ENCODE measurements around the gene GTF2F1. TPM values are rescaled to one million over a fixed set of nuclear protein-coding genes. Genes with fewer than 3 reads are reported as not detected.

GTF2F1 gene
- 10 to 100 TPM; 50.4 to 59.6 TPM for total RNA-seq

- H3K9me3 Mint-ChIP-seq: no peaks in the 10 kb centered on the region
- intact Hi-C loops (cut with micrococcal nuclease): no loop called here
- DNase-seq: peak; percentile 97
- ChIA-PET POLR2A (interaction anchor here (0.6 to 1.9 kb wide), 9 partner anchors 10 to 1506 kb away, joined by 3 to 7 read pairs (median 4); partner anchors contain the start of genes CLPP, DENND1C and KHSRP), CTCF (interaction anchor here (1.0 kb wide), 1 partner anchor 19 kb away, joined by 3 read pairs; no protein-coding TSS in a partner anchor)
- TF ChIP-seq CTCF (IDR thresholded peaks at IDR 0.05): peak; percentile 28
- peak; percentile 86 for ATAC-seq
- H3K4me3 Mint-ChIP-seq: peak within 1 kb of the TSS; percentile 80
- H3K36me3 Mint-ChIP-seq (ENCODE audit: low read depth): peaks cover 21% of the 10 kb centered on the region
- peaks cover 17% of the 10 kb centered on the region for H3K4me1 Mint-ChIP-seq (ENCODE audit: low read depth)
- H3K27ac Mint-ChIP-seq: peak within 1 kb of the TSS; percentile 97
- no peaks in the 10 kb centered on the region for H3K27me3 Mint-ChIP-seq
These were observed at the start of gene GTF2F1 for GRCh38 chr19:6393074-6393982. TSS of gene GTF2F1 (minus strand) at chr19:6393164. CDS start at chr19:6392995, 169 bp downstream.

- POLR2A ChIA-PET: no interaction called here
- no peak for TF ChIP-seq CTCF (IDR thresholded peaks at IDR 0.05)
- intact Hi-C loops (cut with micrococcal nuclease): no loop called here
- no peaks in the 10 kb centered on the region for H3K27me3 Mint-ChIP-seq
- no peaks in the 10 kb centered on the region for H3K4me1 Mint-ChIP-seq (ENCODE audit: low read depth)
- DNase-seq (no peak), ATAC-seq (no peak)
- CTCF ChIA-PET: no interaction called here
- no peaks in the 10 kb centered on the region for H3K9me3 Mint-ChIP-seq
- no peaks in the 10 kb centered on the region for H3K36me3 Mint-ChIP-seq (ENCODE audit: low read depth)
- H3K4me3 Mint-ChIP-seq: no peak overlapping the region
- H3K27ac Mint-ChIP-seq: no peak overlapping the region
These were observed 49.2 kb upstream of the GTF2F1 start for GRCh38 chr19:6442087-6442688.

- Mint-ChIP-seq H3K4me3 (no peak overlapping the region), H3K27ac (no peak overlapping the region), H3K36me3 (ENCODE audit: low read depth) (no peaks in the 10 kb centered on the region), H3K4me1 (ENCODE audit: low read depth) (no peaks in the 10 kb centered on the region), H3K27me3 (no peaks in the 10 kb centered on the region), H3K9me3 (no peaks in the 10 kb centered on the region)
- no peak for TF ChIP-seq CTCF (IDR thresholded peaks at IDR 0.05)
- no peak for ATAC-seq
- POLR2A ChIA-PET: no interaction called here
- intact Hi-C loops (cut with micrococcal nuclease): no loop called here
- DNase-seq: no peak
- CTCF ChIA-PET: no interaction called here
These were observed 47.9 kb upstream of the GTF2F1 start for GRCh38 chr19:6440905-6441304.

GRCh38 chr19:6439743-6440142 lies 46.8 kb upstream of the GTF2F1 start:
- ATAC-seq (no peak), DNase-seq (no peak)
- Mint-ChIP-seq H3K9me3 (no peaks in the 10 kb centered on the region), H3K4me1 (ENCODE audit: low read depth) (no peaks in the 10 kb centered on the region), H3K27ac (no peak overlapping the region), H3K4me3 (no peak overlapping the region), H3K36me3 (ENCODE audit: low read depth) (no peaks in the 10 kb centered on the region), H3K27me3 (no peaks in the 10 kb centered on the region)
- intact Hi-C loops (cut with micrococcal nuclease): no loop called here
- TF ChIP-seq CTCF (IDR thresholded peaks at IDR 0.05): no peak
- ChIA-PET CTCF (no interaction called here), POLR2A (no interaction called here)

GRCh38 chr19:6433663-6434062 lies 40.7 kb upstream of the GTF2F1 start, which contains the start of gene SLC25A41:
TSS of gene SLC25A41 (minus strand) at chr19:6433763. CDS start at chr19:6433693, 70 bp downstream.
- Mint-ChIP-seq H3K4me3 (no peak within 1 kb of the TSS), H3K27ac (no peak within 1 kb of the TSS), H3K27me3 (no peaks in the 10 kb centered on the region), H3K4me1 (ENCODE audit: low read depth) (peaks cover 2% of the 10 kb centered on the region), H3K36me3 (ENCODE audit: low read depth) (no peaks in the 10 kb centered on the region), H3K9me3 (no peaks in the 10 kb centered on the region)
- ATAC-seq (no peak), DNase-seq (no peak)
- no peak for TF ChIP-seq CTCF (IDR thresholded peaks at IDR 0.05)
- ChIA-PET POLR2A (no interaction called here), CTCF (no interaction called here)
- intact Hi-C loops (cut with micrococcal nuclease): no loop called here
